GM19193 (cell line): Measurements from ENCODE around the gene RWDD1.

Experiments used
- POLR2A ChIP-seq: IDR thresholded peaks from 4 replicates; pipeline ENCODE4 v1.6.1; 2011; ENCODE audit not compliant: insufficient read depth, insufficient read length; ENCODE audit errors: extremely low read depth

Gene RWDD1

GRCh38 chr6:116625872-116626271, 54.6 kb downstream of the RWDD1 start:
- no peak for TF ChIP-seq POLR2A

- TF ChIP-seq POLR2A = no peak
Measured at GRCh38 chr6:116629563-116629981, 58.3 kb downstream of the RWDD1 start.

DNA sequence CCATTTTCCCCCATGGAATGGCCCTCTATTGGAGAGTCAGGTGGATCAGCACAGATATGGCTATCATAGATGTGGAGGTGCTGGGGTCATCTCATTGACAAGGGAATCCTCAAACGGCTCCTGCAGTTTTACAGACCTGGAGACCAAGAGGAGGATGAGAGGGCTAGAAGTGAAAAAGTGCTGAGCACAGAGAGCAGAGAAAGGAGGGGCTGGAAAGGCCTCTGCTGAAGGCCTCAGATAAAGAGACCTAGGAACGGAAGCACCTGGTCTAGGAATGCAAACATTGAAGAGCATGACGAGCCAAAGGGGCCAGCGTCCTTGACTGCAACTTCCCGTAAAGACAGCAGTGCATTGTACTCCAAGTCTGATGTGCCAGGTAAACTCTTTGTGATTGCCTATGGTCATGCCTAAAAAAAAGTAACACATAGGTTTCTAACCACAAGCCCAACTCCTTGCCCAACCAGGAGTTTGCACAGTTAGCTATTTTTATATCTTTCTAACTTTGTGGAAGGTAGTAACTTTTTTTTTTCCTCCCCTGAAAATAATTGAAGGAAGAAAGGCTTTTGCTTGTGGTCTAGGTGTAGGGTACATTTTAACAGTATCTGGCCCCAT, 60.2 kb downstream of the RWDD1 start:
- no peak for TF ChIP-seq POLR2A

GRCh38 chr6:116633685-116634084, 62.4 kb downstream of the RWDD1 start:
- TF ChIP-seq POLR2A = no peak
